ENCODE results near the gene MET.

GRCh38 chr7:116824449-116824848, 152.5 kb downstream of the MET start:
- TF ChIP-seq, protein P1, sequence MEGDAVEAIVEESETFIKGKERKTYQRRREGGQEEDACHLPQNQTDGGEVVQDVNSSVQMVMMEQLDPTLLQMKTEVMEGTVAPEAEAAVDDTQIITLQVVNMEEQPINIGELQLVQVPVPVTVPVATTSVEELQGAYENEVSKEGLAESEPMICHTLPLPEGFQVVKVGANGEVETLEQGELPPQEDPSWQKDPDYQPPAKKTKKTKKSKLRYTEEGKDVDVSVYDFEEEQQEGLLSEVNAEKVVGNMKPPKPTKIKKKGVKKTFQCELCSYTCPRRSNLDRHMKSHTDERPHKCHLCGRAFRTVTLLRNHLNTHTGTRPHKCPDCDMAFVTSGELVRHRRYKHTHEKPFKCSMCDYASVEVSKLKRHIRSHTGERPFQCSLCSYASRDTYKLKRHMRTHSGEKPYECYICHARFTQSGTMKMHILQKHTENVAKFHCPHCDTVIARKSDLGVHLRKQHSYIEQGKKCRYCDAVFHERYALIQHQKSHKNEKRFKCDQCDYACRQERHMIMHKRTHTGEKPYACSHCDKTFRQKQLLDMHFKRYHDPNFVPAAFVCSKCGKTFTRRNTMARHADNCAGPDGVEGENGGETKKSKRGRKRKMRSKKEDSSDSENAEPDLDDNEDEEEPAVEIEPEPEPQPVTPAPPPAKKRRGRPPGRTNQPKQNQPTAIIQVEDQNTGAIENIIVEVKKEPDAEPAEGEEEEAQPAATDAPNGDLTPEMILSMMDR (IDR thresholded peaks at IDR 0.05) = no peak
- no peak for TF ChIP-seq POLR2A (IDR thresholded peaks at IDR 0.05)
